K562 (cell line): ENCODE data around the gene ZMIZ1. TPM values are rescaled to one million over a fixed set of nuclear protein-coding genes. Genes with fewer than 3 reads are reported as not detected.

Experiments used
- SLC30A9 ChIP-seq: fragments of 250-450 bp; sonication (Bioruptor Pico); IDR thresholded peaks from 2 replicates; pipeline ENCODE4 v1.8.0; 2022; ENCODE audit warnings: mild to moderate bottlenecking, moderate library complexity
- TAL1 ChIP-seq: fragments of 450-650 bp; IDR thresholded peaks from 2 replicates; pipeline ENCODE4 v1.6.1; 2016; ENCODE audit warnings: mild to moderate bottlenecking
- polyA plus RNA-seq, 8 experiments: library from polyadenylated mRNA; depleted of rRNA in 4 of 8; stranded (reverse) in 5 of 8; unstranded in 3 of 8; fragments of >200 nt; fragmentation: Nextera tagmentation in 2 of 8; fragmentation: Illumina TruSeq in 1 of 8; extraction: Ambion mirVana in 2 of 8; extraction: Trizol in 1 of 8; gene quantifications; 2 replicates each; pipeline versions ENCODE4 v1.2.1 to v1.2.3, GENCODE V29; 2011 to 2014; ENCODE audit warnings: inconsistent platforms in 1 of 8, missing spikeins in 1 of 8
- total RNA-seq, 7 experiments: library from RNA; depleted of rRNA in 6 of 7; stranded (reverse); fragments of >200 nt in 6 of 7; fragmentation: Illumina TruSeq in 2 of 7; extraction: Trizol in 2 of 7; gene quantifications; 2 replicates each; pipeline versions ENCODE4 v1.2.1 to v1.2.3, GENCODE V29; 2011 to 2021; ENCODE audit warnings: low replicate concordance in 1 of 7
- TF ChIP-seq, protein P1 (sequence below): fragments of 200-600 bp; sonication (generic); IDR thresholded peaks from one replicate; pipeline ENCODE4 v1.6.1; 2012; ENCODE audit warnings: mild to moderate bottlenecking, low read depth, low read length, inconsistent platforms
- TF ChIP-seq, protein P2 (sequence below), 2 experiments: fragments of 200-800 bp in 1 of 2; sonication (Bioruptor generic) in 1 of 2; sonication (generic) in 1 of 2; formaldehyde crosslinking in 1 of 2; IDR thresholded peaks in 1 of 2; conservative IDR thresholded peaks in 1 of 2; 2 replicates each; pipeline versions ENCODE4 v1.5.0 to v1.6.1; 2016 to 2020; ENCODE audit warnings: missing compliant biosample characterization in 1 of 2, missing genetic modification characterization in 1 of 2, missing genetic modification reagents in 1 of 2

Gene ZMIZ1
- total and polyA plus RNA-seq, 9 of the 15 experiments (the other 6 are each of a cell fraction or from before 2014, with no cell fraction given) = 1.0 to 37.3 (median 4.3) TPM

DNA sequence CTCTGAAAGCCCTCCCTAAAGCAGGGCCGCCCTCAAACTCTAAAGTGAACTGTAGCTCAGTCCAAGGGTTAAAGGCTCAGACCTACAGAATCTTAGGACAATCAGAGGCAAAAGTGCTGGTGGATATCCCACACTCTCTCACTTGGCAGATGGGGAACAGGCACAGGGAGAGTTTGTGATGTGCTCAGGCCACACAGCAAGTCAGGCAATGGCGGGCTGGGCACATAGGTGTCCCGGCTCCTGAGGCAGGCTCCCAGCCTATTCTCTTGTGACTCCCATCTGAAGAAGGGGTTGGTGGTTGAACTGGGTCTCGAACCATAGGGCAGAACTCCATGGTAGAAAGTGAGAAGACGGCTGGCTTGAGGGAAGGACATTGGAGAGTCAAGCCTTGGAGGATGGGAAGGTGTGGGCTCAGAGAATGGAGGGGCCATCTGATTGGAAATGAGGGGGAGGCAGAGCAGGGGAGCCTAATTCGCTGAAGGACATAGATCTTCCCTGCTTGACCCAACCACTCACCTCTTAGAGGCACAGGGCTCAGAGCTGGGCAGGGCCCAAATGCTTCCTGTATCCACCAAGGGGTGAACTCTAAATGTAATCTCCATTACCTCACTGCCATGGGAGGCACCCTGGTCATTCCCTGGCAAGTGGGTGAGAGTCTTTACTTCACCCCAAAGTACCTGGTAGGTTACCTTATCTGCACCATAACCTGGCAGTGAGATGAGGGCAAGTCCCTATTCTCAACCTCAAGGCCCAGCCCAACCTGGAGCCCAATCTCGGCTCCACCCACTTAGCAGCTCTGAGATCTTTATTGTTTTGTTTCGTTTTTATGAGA lies 4.9 kb upstream of the ZMIZ1 start (continued):
- TF ChIP-seq, protein P1, sequence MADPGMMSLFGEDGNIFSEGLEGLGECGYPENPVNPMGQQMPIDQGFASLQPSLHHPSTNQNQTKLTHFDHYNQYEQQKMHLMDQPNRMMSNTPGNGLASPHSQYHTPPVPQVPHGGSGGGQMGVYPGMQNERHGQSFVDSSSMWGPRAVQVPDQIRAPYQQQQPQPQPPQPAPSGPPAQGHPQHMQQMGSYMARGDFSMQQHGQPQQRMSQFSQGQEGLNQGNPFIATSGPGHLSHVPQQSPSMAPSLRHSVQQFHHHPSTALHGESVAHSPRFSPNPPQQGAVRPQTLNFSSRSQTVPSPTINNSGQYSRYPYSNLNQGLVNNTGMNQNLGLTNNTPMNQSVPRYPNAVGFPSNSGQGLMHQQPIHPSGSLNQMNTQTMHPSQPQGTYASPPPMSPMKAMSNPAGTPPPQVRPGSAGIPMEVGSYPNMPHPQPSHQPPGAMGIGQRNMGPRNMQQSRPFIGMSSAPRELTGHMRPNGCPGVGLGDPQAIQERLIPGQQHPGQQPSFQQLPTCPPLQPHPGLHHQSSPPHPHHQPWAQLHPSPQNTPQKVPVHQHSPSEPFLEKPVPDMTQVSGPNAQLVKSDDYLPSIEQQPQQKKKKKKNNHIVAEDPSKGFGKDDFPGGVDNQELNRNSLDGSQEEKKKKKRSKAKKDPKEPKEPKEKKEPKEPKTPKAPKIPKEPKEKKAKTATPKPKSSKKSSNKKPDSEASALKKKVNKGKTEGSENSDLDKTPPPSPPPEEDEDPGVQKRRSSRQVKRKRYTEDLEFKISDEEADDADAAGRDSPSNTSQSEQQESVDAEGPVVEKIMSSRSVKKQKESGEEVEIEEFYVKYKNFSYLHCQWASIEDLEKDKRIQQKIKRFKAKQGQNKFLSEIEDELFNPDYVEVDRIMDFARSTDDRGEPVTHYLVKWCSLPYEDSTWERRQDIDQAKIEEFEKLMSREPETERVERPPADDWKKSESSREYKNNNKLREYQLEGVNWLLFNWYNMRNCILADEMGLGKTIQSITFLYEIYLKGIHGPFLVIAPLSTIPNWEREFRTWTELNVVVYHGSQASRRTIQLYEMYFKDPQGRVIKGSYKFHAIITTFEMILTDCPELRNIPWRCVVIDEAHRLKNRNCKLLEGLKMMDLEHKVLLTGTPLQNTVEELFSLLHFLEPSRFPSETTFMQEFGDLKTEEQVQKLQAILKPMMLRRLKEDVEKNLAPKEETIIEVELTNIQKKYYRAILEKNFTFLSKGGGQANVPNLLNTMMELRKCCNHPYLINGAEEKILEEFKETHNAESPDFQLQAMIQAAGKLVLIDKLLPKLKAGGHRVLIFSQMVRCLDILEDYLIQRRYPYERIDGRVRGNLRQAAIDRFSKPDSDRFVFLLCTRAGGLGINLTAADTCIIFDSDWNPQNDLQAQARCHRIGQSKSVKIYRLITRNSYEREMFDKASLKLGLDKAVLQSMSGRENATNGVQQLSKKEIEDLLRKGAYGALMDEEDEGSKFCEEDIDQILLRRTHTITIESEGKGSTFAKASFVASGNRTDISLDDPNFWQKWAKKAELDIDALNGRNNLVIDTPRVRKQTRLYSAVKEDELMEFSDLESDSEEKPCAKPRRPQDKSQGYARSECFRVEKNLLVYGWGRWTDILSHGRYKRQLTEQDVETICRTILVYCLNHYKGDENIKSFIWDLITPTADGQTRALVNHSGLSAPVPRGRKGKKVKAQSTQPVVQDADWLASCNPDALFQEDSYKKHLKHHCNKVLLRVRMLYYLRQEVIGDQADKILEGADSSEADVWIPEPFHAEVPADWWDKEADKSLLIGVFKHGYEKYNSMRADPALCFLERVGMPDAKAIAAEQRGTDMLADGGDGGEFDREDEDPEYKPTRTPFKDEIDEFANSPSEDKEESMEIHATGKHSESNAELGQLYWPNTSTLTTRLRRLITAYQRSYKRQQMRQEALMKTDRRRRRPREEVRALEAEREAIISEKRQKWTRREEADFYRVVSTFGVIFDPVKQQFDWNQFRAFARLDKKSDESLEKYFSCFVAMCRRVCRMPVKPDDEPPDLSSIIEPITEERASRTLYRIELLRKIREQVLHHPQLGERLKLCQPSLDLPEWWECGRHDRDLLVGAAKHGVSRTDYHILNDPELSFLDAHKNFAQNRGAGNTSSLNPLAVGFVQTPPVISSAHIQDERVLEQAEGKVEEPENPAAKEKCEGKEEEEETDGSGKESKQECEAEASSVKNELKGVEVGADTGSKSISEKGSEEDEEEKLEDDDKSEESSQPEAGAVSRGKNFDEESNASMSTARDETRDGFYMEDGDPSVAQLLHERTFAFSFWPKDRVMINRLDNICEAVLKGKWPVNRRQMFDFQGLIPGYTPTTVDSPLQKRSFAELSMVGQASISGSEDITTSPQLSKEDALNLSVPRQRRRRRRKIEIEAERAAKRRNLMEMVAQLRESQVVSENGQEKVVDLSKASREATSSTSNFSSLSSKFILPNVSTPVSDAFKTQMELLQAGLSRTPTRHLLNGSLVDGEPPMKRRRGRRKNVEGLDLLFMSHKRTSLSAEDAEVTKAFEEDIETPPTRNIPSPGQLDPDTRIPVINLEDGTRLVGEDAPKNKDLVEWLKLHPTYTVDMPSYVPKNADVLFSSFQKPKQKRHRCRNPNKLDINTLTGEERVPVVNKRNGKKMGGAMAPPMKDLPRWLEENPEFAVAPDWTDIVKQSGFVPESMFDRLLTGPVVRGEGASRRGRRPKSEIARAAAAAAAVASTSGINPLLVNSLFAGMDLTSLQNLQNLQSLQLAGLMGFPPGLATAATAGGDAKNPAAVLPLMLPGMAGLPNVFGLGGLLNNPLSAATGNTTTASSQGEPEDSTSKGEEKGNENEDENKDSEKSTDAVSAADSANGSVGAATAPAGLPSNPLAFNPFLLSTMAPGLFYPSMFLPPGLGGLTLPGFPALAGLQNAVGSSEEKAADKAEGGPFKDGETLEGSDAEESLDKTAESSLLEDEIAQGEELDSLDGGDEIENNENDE = no peak
- no peak for TF ChIP-seq SLC30A9 (CRISPR knock-in tag)
- TF ChIP-seq TAL1 = no peak
- TF ChIP-seq, protein P2, sequence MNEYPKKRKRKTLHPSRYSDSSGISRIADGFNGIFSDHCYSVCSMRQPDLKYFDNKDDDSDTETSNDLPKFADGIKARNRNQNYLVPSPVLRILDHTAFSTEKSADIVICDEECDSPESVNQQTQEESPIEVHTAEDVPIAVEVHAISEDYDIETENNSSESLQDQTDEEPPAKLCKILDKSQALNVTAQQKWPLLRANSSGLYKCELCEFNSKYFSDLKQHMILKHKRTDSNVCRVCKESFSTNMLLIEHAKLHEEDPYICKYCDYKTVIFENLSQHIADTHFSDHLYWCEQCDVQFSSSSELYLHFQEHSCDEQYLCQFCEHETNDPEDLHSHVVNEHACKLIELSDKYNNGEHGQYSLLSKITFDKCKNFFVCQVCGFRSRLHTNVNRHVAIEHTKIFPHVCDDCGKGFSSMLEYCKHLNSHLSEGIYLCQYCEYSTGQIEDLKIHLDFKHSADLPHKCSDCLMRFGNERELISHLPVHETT (CRISPR knock-in tag; conservative IDR thresholded peaks at IDR 0.05 in 1 of 2, IDR thresholded peaks at IDR 0.05 in 1 of 2) = no peak
